Measurements from ENCODE around the gene TMPRSS13. TPM values are rescaled to one million over a fixed set of nuclear protein-coding genes. Genes with fewer than 3 reads are reported as not detected.

The TMPRSS13 gene
- total RNA-seq, 1 experiment from 2014 or later, result 53.1 TPM

DNA sequence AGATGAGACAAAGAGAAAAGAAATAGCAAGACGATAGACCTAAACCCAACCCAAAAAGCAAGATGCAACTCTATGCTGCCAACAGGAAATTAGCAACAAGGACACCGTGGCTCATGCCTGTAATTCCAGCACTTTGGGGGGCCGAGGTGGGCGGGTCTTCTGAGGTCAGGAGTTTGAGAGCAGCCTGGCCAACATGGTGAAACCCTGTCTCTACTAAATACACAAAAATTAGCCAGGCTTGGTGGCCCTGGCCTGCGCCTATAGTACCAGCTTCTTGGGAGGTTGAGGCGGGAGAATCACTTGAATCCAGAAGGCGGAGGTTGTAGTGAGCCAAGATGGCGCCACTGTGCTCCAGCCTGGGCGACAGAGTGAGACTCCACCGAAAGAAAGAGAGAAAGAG lies 32.7 kb upstream of the TMPRSS13 start:
- no peaks in the 10 kb centered on the region for H3K4me1 ChIP-seq
- CTCF ChIA-PET, result interaction anchor here (0.9 kb wide), 1 partner anchor 11 kb away, joined by 3 read pairs; no protein-coding TSS in a partner anchor

DNA sequence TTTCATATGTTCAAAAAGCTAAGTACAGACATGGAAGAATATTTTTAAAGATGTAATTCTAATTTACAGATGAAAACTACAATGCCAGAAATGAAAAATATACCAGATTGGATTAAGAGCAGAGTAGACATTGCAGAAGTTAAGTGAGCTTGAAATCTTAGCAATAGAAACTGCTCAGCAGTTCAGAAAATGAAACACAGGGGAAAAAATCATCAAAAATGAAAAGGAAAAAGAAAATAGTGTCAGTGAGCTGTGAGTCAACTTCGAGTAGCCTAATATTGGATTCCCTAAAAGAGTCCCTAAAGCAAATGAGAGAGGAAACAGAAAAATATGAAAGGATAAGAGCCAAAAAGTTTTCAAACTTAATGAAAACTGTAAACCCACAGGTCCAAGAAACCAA lies 31.2 kb upstream of the TMPRSS13 start:
- Mint-ChIP-seq H3K36me3 (ENCODE audit: insufficient read depth, unreplicated experiment) (no peaks in the 10 kb centered on the region), H3K27ac (ENCODE audit: unreplicated experiment) (no peak overlapping the region), H3K9me3 (ENCODE audit: unreplicated experiment) (peaks cover 9% of the 10 kb centered on the region), H3K4me3 (ENCODE audit: unreplicated experiment) (no peak overlapping the region), H3K4me1 (ENCODE audit: low read depth, unreplicated experiment) (no peaks in the 10 kb centered on the region), H3K27me3 (ENCODE audit: insufficient read depth, unreplicated experiment) (peaks cover 30% of the 10 kb centered on the region)
- no peak overlapping the region for H3K4me3 ChIP-seq (ENCODE audit: low read depth, low read length)
- H3K36me3 ChIP-seq (ENCODE audit: control insufficient read depth, insufficient read depth, low read length), result no peaks in the 10 kb centered on the region
- TF ChIP-seq, protein P1, sequence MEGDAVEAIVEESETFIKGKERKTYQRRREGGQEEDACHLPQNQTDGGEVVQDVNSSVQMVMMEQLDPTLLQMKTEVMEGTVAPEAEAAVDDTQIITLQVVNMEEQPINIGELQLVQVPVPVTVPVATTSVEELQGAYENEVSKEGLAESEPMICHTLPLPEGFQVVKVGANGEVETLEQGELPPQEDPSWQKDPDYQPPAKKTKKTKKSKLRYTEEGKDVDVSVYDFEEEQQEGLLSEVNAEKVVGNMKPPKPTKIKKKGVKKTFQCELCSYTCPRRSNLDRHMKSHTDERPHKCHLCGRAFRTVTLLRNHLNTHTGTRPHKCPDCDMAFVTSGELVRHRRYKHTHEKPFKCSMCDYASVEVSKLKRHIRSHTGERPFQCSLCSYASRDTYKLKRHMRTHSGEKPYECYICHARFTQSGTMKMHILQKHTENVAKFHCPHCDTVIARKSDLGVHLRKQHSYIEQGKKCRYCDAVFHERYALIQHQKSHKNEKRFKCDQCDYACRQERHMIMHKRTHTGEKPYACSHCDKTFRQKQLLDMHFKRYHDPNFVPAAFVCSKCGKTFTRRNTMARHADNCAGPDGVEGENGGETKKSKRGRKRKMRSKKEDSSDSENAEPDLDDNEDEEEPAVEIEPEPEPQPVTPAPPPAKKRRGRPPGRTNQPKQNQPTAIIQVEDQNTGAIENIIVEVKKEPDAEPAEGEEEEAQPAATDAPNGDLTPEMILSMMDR (IDR thresholded peaks at IDR 0.05; ENCODE audit: insufficient read depth in 1 of 2, low read depth in 1 of 2, low read length in 1 of 2, severe bottlenecking in 1 of 2, unreplicated experiment in 1 of 2), result no peak
- H3K27me3 ChIP-seq (replicated peaks; ENCODE audit: control insufficient read depth, insufficient read depth, low read length), result peaks cover 2% of the 10 kb centered on the region; the same call in 1 of the 2 replicates
- peaks cover 6% of the 10 kb centered on the region; the same call in 1 of the 2 replicates for H3K9me3 ChIP-seq
- intact Hi-C loops (cut with micrococcal nuclease; ENCODE audit: unreplicated experiment), result no loop called here
- no TSS peak for BruUV-seq (replicated peaks)
- CTCF ChIA-PET, result interaction anchor here (1.0 kb wide), 2 partner anchors 10 to 14 kb away, joined by 3 to 4 read pairs; no protein-coding TSS in a partner anchor
- no peaks in the 10 kb centered on the region for H3K4me1 ChIP-seq
- POLR2A ChIA-PET, result no interaction called here
- no peak for DNase-seq

More for the DNA sequence above, 32.7 kb upstream of the TMPRSS13 start:
- no peaks in the 10 kb centered on the region for H3K36me3 ChIP-seq (ENCODE audit: control insufficient read depth, insufficient read depth, low read length)
- DNase-seq, result no peak
- H3K9me3 Mint-ChIP-seq (ENCODE audit: unreplicated experiment), result peaks cover 7% of the 10 kb centered on the region
- H3K4me3 ChIP-seq (ENCODE audit: low read depth, low read length), result no peak overlapping the region
- peaks cover 2% of the 10 kb centered on the region; the same call in 1 of the 2 replicates for H3K27me3 ChIP-seq (replicated peaks; ENCODE audit: control insufficient read depth, insufficient read depth, low read length)
- intact Hi-C loops (cut with micrococcal nuclease; ENCODE audit: unreplicated experiment), result no loop called here
- H3K4me1 Mint-ChIP-seq (ENCODE audit: low read depth, unreplicated experiment), result no peaks in the 10 kb centered on the region
- peaks cover 29% of the 10 kb centered on the region for H3K27me3 Mint-ChIP-seq (ENCODE audit: insufficient read depth, unreplicated experiment)
- H3K36me3 Mint-ChIP-seq (ENCODE audit: insufficient read depth, unreplicated experiment), result no peaks in the 10 kb centered on the region
- H3K4me3 Mint-ChIP-seq (ENCODE audit: unreplicated experiment), result no peak overlapping the region
- no TSS peak for BruUV-seq (replicated peaks)
- H3K9me3 ChIP-seq, result peaks cover 4% of the 10 kb centered on the region; the same call in 1 of the 2 replicates
- POLR2A ChIA-PET, result no interaction called here
- no peak overlapping the region for H3K27ac Mint-ChIP-seq (ENCODE audit: unreplicated experiment)
- TF ChIP-seq, protein P1 (IDR thresholded peaks at IDR 0.05; ENCODE audit: insufficient read depth in 1 of 2, low read depth in 1 of 2, low read length in 1 of 2, severe bottlenecking in 1 of 2, unreplicated experiment in 1 of 2), result no peak

DNA sequence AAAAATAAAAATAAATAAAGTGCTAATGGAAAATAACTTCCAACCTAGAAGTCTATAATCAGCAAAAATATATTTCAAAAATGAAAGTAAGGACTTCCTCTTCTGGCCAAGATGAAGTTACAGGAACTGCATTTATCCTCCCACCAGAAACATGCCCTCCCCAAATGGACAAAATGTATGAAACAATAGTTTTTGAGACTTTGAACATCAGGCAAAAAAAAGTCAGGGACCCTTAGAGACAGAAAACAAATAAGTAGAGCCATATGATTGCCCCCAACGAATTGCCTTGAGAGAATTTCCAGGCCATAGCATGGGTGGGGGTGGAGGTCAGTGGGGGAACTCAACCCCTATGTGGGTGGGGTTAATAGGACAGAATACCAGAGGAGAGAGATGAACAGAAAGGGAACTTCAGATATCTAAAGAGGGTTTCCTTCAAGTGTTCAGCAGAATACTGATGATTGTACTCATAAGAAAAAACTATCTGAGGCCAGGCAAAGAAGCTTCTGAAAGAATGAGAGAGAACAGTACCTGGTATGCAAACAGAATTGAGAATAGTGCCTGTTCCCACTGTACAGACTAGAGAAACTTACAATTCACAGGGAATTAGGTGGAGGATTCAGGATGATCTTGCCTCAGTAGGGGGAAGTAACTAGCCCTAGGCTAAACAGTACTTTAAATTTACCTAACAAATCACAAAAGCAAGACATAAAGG lies 30.4 kb upstream of the TMPRSS13 start:
- H3K9me3 Mint-ChIP-seq (ENCODE audit: unreplicated experiment), result peaks cover 9% of the 10 kb centered on the region

More for the DNA sequence above, 30.4 kb upstream of the TMPRSS13 start:
- DNase-seq, result no peak
- H3K4me1 Mint-ChIP-seq (ENCODE audit: low read depth, unreplicated experiment), result no peaks in the 10 kb centered on the region
- H3K9me3 ChIP-seq, result peaks cover 6% of the 10 kb centered on the region; the same call in 1 of the 2 replicates
- peaks cover 30% of the 10 kb centered on the region for H3K27me3 Mint-ChIP-seq (ENCODE audit: insufficient read depth, unreplicated experiment)
- no peaks in the 10 kb centered on the region for H3K36me3 Mint-ChIP-seq (ENCODE audit: insufficient read depth, unreplicated experiment)
- no TSS peak for BruUV-seq (replicated peaks)
- no peaks in the 10 kb centered on the region for H3K36me3 ChIP-seq (ENCODE audit: control insufficient read depth, insufficient read depth, low read length)
- intact Hi-C loops (cut with micrococcal nuclease; ENCODE audit: unreplicated experiment), result no loop called here
- POLR2A ChIA-PET, result no interaction called here
- no peaks in the 10 kb centered on the region for H3K4me1 ChIP-seq
- no peak overlapping the region for H3K4me3 Mint-ChIP-seq (ENCODE audit: unreplicated experiment)
- H3K27ac Mint-ChIP-seq (ENCODE audit: unreplicated experiment), result no peak overlapping the region
- H3K27me3 ChIP-seq (replicated peaks; ENCODE audit: control insufficient read depth, insufficient read depth, low read length), result peaks cover 2% of the 10 kb centered on the region; the same call in 1 of the 2 replicates
- no peak overlapping the region for H3K4me3 ChIP-seq (ENCODE audit: low read depth, low read length)
- CTCF ChIA-PET, result interaction anchor here (1.0 kb wide), 2 partner anchors 9 to 13 kb away, joined by 3 to 4 read pairs; no protein-coding TSS in a partner anchor
- TF ChIP-seq, protein P1 (IDR thresholded peaks at IDR 0.05; ENCODE audit: insufficient read depth in 1 of 2, low read depth in 1 of 2, low read length in 1 of 2, severe bottlenecking in 1 of 2, unreplicated experiment in 1 of 2), result no peak

Measured in Caco-2 (cell line).